Purkinje cell (primary cell): ENCODE results near the gene PRSS12. TPM values are rescaled to one million over a fixed set of nuclear protein-coding genes. Genes with fewer than 3 reads are reported as not detected.

Source experiments
- polyA plus RNA-seq: library from polyadenylated mRNA; unstranded; fragments of >200 nt; fragmentation: Nextera tagmentation; gene quantifications from 2 replicates; pipeline ENCODE4 v1.2.1, GENCODE V29; 2014

PRSS12 gene, protein sequence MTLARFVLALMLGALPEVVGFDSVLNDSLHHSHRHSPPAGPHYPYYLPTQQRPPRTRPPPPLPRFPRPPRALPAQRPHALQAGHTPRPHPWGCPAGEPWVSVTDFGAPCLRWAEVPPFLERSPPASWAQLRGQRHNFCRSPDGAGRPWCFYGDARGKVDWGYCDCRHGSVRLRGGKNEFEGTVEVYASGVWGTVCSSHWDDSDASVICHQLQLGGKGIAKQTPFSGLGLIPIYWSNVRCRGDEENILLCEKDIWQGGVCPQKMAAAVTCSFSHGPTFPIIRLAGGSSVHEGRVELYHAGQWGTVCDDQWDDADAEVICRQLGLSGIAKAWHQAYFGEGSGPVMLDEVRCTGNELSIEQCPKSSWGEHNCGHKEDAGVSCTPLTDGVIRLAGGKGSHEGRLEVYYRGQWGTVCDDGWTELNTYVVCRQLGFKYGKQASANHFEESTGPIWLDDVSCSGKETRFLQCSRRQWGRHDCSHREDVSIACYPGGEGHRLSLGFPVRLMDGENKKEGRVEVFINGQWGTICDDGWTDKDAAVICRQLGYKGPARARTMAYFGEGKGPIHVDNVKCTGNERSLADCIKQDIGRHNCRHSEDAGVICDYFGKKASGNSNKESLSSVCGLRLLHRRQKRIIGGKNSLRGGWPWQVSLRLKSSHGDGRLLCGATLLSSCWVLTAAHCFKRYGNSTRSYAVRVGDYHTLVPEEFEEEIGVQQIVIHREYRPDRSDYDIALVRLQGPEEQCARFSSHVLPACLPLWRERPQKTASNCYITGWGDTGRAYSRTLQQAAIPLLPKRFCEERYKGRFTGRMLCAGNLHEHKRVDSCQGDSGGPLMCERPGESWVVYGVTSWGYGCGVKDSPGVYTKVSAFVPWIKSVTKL
- 0.55 TPM in 1 of 2 replicates, not detected in the other for polyA plus RNA-seq

DNA sequence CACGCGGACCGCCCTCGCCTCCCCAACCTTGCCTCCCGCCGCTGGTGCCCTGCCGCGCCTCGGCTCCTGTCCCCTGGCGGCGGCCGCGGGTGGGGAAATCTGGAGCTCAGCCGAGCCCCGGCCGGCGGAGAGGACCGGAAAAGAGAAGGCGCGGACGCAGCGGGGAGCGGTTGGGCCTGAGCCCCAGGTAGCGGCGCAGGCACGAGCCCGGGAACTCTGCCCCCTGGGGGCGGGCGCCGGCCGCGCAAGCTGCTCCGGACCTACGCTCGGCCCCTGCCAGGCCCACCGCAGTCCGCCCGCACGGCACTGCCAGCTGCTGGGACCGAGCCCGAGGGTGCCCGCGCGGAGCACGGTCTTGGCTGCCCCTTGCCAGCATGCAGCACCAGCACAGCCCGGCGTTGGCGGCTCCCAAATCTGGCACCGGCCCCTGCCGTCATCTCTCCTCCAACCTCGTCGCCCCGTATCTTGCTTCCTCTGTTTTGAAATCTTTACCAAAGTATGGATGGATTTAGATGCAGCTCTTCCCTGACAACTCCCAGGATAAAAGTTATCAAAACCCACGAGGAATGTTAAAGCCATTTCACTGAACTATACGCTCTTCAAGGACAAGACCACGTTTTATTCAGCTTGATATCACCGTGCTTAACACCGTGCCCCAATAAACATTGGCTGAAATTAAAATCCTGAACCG lies at the start of gene PRSS12:
TSS of gene PRSS12 (minus strand) at position 161 of the 691 bp plus-strand sequence. CDS start 283 bp downstream, outside the sequence.

